ENCODE data around the gene SCARB1.

The SCARB1 gene

DNA sequence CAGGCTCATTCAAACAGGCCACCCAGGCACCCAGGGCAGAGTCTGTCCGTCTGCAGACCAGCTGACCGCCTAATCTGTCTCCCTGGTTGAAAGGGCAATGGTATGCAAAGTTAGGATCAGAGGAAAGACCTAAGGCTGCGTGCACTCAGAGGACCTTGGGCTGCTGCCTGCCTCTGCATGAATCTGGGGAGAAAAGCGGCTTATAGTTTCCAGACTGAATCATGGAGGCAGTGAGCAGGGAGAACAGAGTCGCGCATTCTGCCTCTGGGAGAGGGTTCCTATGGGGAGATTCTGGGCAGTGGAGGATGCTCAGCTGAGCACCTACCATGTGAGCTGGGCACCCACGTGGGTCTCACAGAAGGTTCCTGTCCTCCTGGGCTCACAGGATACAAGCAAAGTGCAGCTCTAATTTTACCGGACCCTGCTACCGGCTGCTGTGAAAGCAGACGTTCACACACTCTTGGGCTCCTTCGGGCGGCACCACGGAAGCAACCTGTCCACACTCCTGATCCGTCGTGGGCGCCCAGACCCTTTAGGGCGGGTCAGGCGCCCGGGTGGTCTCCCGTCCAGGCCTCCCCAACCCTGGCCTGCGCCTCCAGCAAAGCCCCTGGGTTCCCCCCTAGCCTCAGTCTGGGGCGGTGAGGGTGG lies 772 bp downstream of the SCARB1 start:
- TF ChIP-seq, protein P1, sequence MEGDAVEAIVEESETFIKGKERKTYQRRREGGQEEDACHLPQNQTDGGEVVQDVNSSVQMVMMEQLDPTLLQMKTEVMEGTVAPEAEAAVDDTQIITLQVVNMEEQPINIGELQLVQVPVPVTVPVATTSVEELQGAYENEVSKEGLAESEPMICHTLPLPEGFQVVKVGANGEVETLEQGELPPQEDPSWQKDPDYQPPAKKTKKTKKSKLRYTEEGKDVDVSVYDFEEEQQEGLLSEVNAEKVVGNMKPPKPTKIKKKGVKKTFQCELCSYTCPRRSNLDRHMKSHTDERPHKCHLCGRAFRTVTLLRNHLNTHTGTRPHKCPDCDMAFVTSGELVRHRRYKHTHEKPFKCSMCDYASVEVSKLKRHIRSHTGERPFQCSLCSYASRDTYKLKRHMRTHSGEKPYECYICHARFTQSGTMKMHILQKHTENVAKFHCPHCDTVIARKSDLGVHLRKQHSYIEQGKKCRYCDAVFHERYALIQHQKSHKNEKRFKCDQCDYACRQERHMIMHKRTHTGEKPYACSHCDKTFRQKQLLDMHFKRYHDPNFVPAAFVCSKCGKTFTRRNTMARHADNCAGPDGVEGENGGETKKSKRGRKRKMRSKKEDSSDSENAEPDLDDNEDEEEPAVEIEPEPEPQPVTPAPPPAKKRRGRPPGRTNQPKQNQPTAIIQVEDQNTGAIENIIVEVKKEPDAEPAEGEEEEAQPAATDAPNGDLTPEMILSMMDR (IDR thresholded peaks at IDR 0.05; ENCODE audit: insufficient read depth, low read length, poor library complexity, severe bottlenecking), result no peak
- DNase-seq (ENCODE audit: extremely low read depth, insufficient read length), result peak; percentile 50
- Histone ChIP-seq H3K27me3 (replicated peaks; ENCODE audit: control insufficient read depth, insufficient read depth, low read length) (no peaks in the 10 kb centered on the region), H3K36me3 (ENCODE audit: control insufficient read depth, insufficient read depth, low read length) (peaks cover 12% of the 10 kb centered on the region), H3K4me3 (replicated peaks; ENCODE audit: low read depth, low read length) (peak overlapping the region; percentile 88)

GRCh38 chr12:124861898-124862676 lies 1.6 kb downstream of the SCARB1 start:
- DNase-seq (ENCODE audit: extremely low read depth, insufficient read length), result peak; percentile 40
- peaks cover 18% of the 10 kb centered on the region for H3K36me3 ChIP-seq (ENCODE audit: control insufficient read depth, insufficient read depth, low read length)
- no peaks in the 10 kb centered on the region for H3K27me3 ChIP-seq (replicated peaks; ENCODE audit: control insufficient read depth, insufficient read depth, low read length)
- peak overlapping the region; percentile 88 for H3K4me3 ChIP-seq (replicated peaks; ENCODE audit: low read depth, low read length)
- TF ChIP-seq, protein P1 (IDR thresholded peaks at IDR 0.05; ENCODE audit: insufficient read depth, low read length, poor library complexity, severe bottlenecking), result no peak

- DNase-seq (ENCODE audit: extremely low read depth, insufficient read length), result peak; percentile 56
- Histone ChIP-seq H3K36me3 (ENCODE audit: control insufficient read depth, insufficient read depth, low read length) (peaks cover 19% of the 10 kb centered on the region), H3K4me3 (replicated peaks; ENCODE audit: low read depth, low read length) (peak overlapping the region; percentile 88), H3K27me3 (replicated peaks; ENCODE audit: control insufficient read depth, insufficient read depth, low read length) (no peaks in the 10 kb centered on the region)
- TF ChIP-seq, protein P1 (IDR thresholded peaks at IDR 0.05; ENCODE audit: insufficient read depth, low read length, poor library complexity, severe bottlenecking), result no peak
Observed at GRCh38 chr12:124861492-124861891, 2.2 kb downstream of the SCARB1 start.

GRCh38 chr12:124857921-124858461 lies 5.7 kb downstream of the SCARB1 start:
- Histone ChIP-seq H3K4me3 (replicated peaks; ENCODE audit: low read depth, low read length) (no peak overlapping the region), H3K27me3 (replicated peaks; ENCODE audit: control insufficient read depth, insufficient read depth, low read length) (no peaks in the 10 kb centered on the region), H3K36me3 (ENCODE audit: control insufficient read depth, insufficient read depth, low read length) (peaks cover 24% of the 10 kb centered on the region)
- DNase-seq (ENCODE audit: extremely low read depth, insufficient read length), result no peak
- TF ChIP-seq, protein P1 (IDR thresholded peaks at IDR 0.05; ENCODE audit: insufficient read depth, low read length, poor library complexity, severe bottlenecking), result no peak

- TF ChIP-seq, protein P1 (IDR thresholded peaks at IDR 0.05; ENCODE audit: insufficient read depth, low read length, poor library complexity, severe bottlenecking), result no peak
- H3K36me3 ChIP-seq (ENCODE audit: control insufficient read depth, insufficient read depth, low read length), result peaks cover 28% of the 10 kb centered on the region
- no peak for DNase-seq (ENCODE audit: extremely low read depth, insufficient read length)
- no peaks in the 10 kb centered on the region for H3K27me3 ChIP-seq (replicated peaks; ENCODE audit: control insufficient read depth, insufficient read depth, low read length)
- no peak overlapping the region for H3K4me3 ChIP-seq (replicated peaks; ENCODE audit: low read depth, low read length)
Observed at GRCh38 chr12:124856842-124857178, 6.9 kb downstream of the SCARB1 start.

Data from GM06990 (cell line).